OCI-LY1 (cell line): ENCODE results near the gene DIPK1C.

ENCODE experiments used
- H2AFZ ChIP-seq: fragments of 200-600 bp; sonication (generic), shearing (Covaris generic); 2 replicates; pipeline ENCODE4 v1.6.0; 2014; ENCODE audit warnings: antibody characterized with exemption, mild to moderate bottlenecking, low read length
- H3F3A ChIP-seq: fragments of 200-600 bp; sonication (generic), shearing (Covaris generic); 2 replicates; pipeline ENCODE4 v1.6.0; 2014; ENCODE audit warnings: mild to moderate bottlenecking, antibody characterized with exemption, low read length, moderate library complexity; ENCODE audit not compliant: insufficient read depth
- H3K27ac ChIP-seq: fragments of 200-600 bp; sonication (generic); 2 replicates; pipeline ENCODE4 v1.5.1; 2014; ENCODE audit warnings: low read length, mixed run types, mild to moderate bottlenecking, low read depth; ENCODE audit not compliant: poor library complexity, severe bottlenecking
- H3K27me3 ChIP-seq: fragments of 200-600 bp; sonication (generic); 2 replicates; pipeline ENCODE4 v1.6.0; 2014; ENCODE audit warnings: antibody characterized with exemption, mild to moderate bottlenecking, low read length, moderate library complexity; ENCODE audit not compliant: insufficient read depth
- H3K36me3 ChIP-seq: fragments of 200-600 bp; sonication (generic); 2 replicates; pipeline ENCODE4 v1.6.1; 2014; ENCODE audit warnings: mild to moderate bottlenecking, antibody characterized with exemption, low read length, moderate library complexity, mixed read lengths; ENCODE audit not compliant: insufficient read depth
- H3K4me1 ChIP-seq: fragments of 200-600 bp; sonication (generic); 2 replicates; pipeline ENCODE4 v1.5.1; 2014; ENCODE audit warnings: mild to moderate bottlenecking, low read length, moderate library complexity; ENCODE audit not compliant: insufficient read depth, severe bottlenecking
- H3K4me2 ChIP-seq: fragments of 200-600 bp; sonication (generic), shearing (Covaris generic); 2 replicates; pipeline ENCODE4 v1.6.1; 2014; ENCODE audit warnings: low read length
- H3K4me3 ChIP-seq: fragments of 200-600 bp; sonication (generic); 2 replicates; pipeline ENCODE4 v1.5.1; 2014; ENCODE audit warnings: low read length, low read depth, mild to moderate bottlenecking, mixed read lengths; ENCODE audit not compliant: poor library complexity, severe bottlenecking
- H3K79me2 ChIP-seq: fragments of 200-600 bp; shearing (Covaris generic); 2 replicates; pipeline ENCODE4 v1.6.1; 2016; ENCODE audit warnings: mixed run types, low read length, mixed read lengths; ENCODE audit not compliant: insufficient read depth
- H3K9ac ChIP-seq: fragments of 200-600 bp; sonication (generic), shearing (Covaris generic); 2 replicates; pipeline ENCODE4 v1.6.1; 2014; ENCODE audit warnings: mild to moderate bottlenecking, low read length, mixed read lengths
- H3K9me2 ChIP-seq: fragments of 200-600 bp; sonication (generic), shearing (Covaris generic); 2 replicates; pipeline ENCODE4 v1.6.1; 2014; ENCODE audit warnings: low read depth, mild to moderate bottlenecking, low read length, mixed read lengths
- H3K9me3 ChIP-seq: fragments of 200-600 bp; shearing (Covaris generic); 2 replicates; pipeline ENCODE4 v1.6.1; 2014; ENCODE audit warnings: low read length, mixed read lengths
- H4K20me1 ChIP-seq: fragments of 200-600 bp; sonication (generic), shearing (Covaris generic); 2 replicates; pipeline ENCODE4 v1.6.0; 2016; ENCODE audit warnings: mild to moderate bottlenecking, low read length; ENCODE audit not compliant: insufficient read depth
- CTCF ChIP-seq: fragments of 200-600 bp; sonication (generic), shearing (Covaris generic); IDR thresholded peaks from 2 replicates; pipeline ENCODE4 v1.5.1; 2017; ENCODE audit warnings: mild to moderate bottlenecking, antibody characterized with exemption, low read length, moderate library complexity, mixed read lengths
- EZH2 ChIP-seq: fragments of 200-600 bp; sonication (generic), shearing (Covaris generic); IDR thresholded peaks from 2 replicates; pipeline ENCODE4 v1.8.0; 2017; ENCODE audit warnings: borderline replicate concordance, mixed run types, mild to moderate bottlenecking, antibody characterized with exemption, low read length, moderate library complexity, mixed read lengths

Gene DIPK1C

GRCh38 chr18:74478316-74478715 lies 21.2 kb upstream of the DIPK1C start:
- H3K79me2 ChIP-seq, result no peaks in the 10 kb centered on the region
- no peaks in the 10 kb centered on the region for H3K36me3 ChIP-seq
- H4K20me1 ChIP-seq, result no peaks in the 10 kb centered on the region
- no peaks in the 10 kb centered on the region for H3F3A ChIP-seq
- no peak overlapping the region for H3K4me2 ChIP-seq
- no peak overlapping the region for H3K4me3 ChIP-seq
- no peak for TF ChIP-seq CTCF
- no peak for TF ChIP-seq EZH2
- no peak overlapping the region for H3K27ac ChIP-seq
- H3K9ac ChIP-seq, result no peak overlapping the region
- no peaks in the 10 kb centered on the region for H3K4me1 ChIP-seq
- no peaks in the 10 kb centered on the region for H3K9me3 ChIP-seq
- no peaks in the 10 kb centered on the region for H3K27me3 ChIP-seq
- H2AFZ ChIP-seq, result no peak overlapping the region
- H3K9me2 ChIP-seq, result no peaks in the 10 kb centered on the region

GRCh38 chr18:74477771-74478170 lies 20.7 kb upstream of the DIPK1C start:
- Histone ChIP-seq H3K9ac (no peak overlapping the region), H3K9me3 (no peaks in the 10 kb centered on the region), H3K79me2 (no peaks in the 10 kb centered on the region), H2AFZ (no peak overlapping the region), H3K4me2 (no peak overlapping the region), H3K27me3 (no peaks in the 10 kb centered on the region), H3K27ac (no peak overlapping the region), H3F3A (no peaks in the 10 kb centered on the region), H4K20me1 (no peaks in the 10 kb centered on the region), H3K36me3 (no peaks in the 10 kb centered on the region), H3K9me2 (no peaks in the 10 kb centered on the region), H3K4me1 (no peaks in the 10 kb centered on the region), H3K4me3 (no peak overlapping the region)
- TF ChIP-seq CTCF (no peak), EZH2 (no peak)

- Histone ChIP-seq H3K4me2 (no peak overlapping the region), H3F3A (no peaks in the 10 kb centered on the region), H3K4me3 (no peak overlapping the region), H3K36me3 (no peaks in the 10 kb centered on the region), H2AFZ (no peak overlapping the region), H3K79me2 (no peaks in the 10 kb centered on the region), H3K27me3 (no peaks in the 10 kb centered on the region), H4K20me1 (no peaks in the 10 kb centered on the region), H3K27ac (no peak overlapping the region), H3K4me1 (no peaks in the 10 kb centered on the region), H3K9me2 (no peaks in the 10 kb centered on the region), H3K9me3 (no peaks in the 10 kb centered on the region; the same call in 1 of the 2 replicates), H3K9ac (no peak overlapping the region)
- TF ChIP-seq CTCF (peak; percentile 32; the same call in 1 of the 2 replicates), EZH2 (no peak)
Measured at GRCh38 chr18:74476140-74476539, 19.0 kb upstream of the DIPK1C start.
